ENCODE measurements around the gene PDGFC.

GRCh38 chr4:156962058-156962358 is 9.6 kb downstream of the PDGFC start:
- TF ChIP-seq POLR2A (IDR thresholded peaks at IDR 0.05) (no peak), CTCF (IDR thresholded peaks at IDR 0.05) (no peak)
